Hematopoietic multipotent progenitor cell treated with erythropoietin and hydrocortisone succinate and interleukin-3 and kit ligand, for 6 days (in vitro differentiated cells): ENCODE data around the gene PRDM16.
A peak's percentile ranks its signal among the peaks of the same experiment; 100 is the strongest.

Experiments
- DNase-seq: peaks from one replicate; pipeline ENCODE4 v3.0.0-alpha.2; 2015

PRDM16 gene

DNA sequence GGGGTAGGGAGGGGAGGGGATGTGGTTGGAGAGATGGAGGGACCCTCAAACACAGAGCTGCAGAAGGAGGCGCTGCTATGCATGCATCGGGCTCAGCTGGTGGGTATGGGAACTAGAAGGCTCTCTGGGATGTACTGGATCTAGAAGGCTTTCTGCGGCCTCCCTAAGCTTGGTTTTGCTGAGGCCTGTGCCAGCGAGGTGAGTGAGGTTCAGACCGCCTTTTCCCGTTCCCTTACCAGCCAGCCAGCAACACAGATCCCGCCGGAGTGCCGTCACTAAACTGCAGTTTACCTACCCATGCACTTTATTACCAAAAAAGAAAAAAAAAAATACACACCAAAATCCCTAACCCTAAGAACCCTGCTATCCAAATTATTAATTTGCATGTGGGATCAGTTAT lies 180.2 kb downstream of the PRDM16 start:
- no peak for DNase-seq

DNA sequence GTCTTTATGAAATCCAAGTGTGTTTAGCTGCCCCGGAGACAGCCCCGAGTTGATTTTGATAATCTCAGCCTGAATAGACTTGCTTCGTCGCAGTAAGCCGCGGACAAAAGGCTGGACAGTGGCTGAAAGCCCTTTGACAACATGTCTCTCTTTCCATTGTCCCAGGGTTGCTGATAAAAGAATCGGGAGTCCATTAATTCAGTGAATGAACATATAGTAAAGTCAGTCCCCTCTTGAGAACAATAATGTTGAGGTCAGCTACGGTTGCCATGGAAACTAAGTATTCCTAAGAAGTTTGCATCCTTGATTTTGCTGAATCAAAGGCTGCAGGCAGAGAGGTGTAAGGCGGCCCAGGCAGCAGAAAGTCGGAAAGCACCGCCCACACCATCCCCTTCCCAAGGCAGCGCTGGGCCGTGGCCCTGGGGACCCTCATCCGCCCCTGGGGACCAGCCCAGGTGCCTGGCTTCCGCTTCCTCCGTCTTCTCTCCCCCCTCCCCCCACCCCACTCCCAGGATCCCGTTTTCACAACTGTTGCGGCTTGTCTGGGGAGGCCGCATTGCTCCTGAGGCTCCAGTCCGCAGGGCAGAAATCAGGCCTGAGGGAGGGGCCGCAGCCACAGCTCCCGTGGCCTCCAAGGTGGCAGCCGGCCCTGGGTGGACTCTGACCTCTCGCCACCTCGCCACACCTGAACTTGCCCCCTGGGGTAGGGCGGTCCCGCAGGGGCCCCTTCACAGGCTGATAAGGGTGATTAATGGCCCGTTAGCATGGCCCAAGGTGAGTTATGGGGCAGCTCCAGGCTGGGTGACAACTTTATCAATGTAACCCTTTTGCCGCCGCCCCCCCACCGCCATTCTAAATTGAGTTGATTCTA lies 180.9 kb downstream of the PRDM16 start:
- DNase-seq, result no peak

DNA sequence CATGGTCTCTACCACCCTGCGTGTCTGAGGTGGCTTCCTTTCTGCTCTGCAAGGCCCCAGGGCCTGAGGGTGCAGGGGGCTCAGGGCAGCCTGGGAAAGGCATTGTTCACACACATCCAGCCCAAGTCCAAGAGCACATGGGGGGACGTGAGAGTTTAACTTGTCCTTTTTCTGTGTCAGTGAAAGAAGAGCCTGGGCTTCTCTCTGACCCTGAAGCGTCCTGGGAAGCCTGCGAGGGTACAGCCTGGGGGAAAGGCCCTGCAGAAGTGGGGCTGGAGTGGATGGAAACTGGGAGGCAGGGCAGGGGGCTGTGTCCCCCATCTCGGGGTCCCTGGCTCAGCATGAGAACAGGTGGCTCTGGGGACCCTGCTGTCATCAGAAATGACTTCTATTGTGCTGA lies 181.6 kb downstream of the PRDM16 start:
- DNase-seq, result no peak

GRCh38 chr1:3251099-3251806 lies 182.2 kb downstream of the PRDM16 start:
- peak; percentile 35 for DNase-seq

DNA sequence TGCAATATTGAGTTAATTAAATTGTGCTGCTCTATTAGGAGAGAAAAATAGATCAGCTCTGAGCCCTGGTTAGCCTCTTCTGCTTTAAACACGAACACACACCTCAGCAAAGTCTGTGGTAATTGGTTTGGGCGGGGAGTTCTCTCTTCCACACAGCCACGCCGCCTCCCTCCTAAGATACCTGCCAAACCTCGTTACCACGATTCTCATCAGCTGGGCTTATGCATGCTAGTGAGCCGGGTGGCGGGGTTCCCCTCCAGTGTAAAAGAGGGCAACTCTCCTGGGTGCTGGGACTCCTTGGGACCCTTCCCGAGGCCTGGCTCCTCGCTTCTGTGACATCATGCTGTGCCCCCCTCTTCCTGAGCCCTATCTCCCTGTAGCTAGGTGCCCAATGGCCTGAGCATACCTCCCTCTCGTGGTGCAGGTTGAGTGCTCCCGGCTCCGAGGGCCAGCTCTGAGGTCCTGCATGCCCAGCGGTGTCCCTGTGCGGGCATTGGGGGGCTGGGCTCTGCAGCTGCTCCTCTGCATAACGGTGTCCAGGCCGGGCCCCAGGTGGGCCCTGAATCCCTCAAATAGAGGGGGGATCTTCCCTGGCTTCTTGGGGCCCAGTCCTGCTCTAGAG lies 182.9 kb downstream of the PRDM16 start:
- DNase-seq, result peak; percentile 11

- no peak for DNase-seq
Measured at GRCh38 chr1:3255680-3256079, 186.7 kb downstream of the PRDM16 start.

GRCh38 chr1:3257788-3258187 lies 188.8 kb downstream of the PRDM16 start:
- DNase-seq, result no peak

DNA sequence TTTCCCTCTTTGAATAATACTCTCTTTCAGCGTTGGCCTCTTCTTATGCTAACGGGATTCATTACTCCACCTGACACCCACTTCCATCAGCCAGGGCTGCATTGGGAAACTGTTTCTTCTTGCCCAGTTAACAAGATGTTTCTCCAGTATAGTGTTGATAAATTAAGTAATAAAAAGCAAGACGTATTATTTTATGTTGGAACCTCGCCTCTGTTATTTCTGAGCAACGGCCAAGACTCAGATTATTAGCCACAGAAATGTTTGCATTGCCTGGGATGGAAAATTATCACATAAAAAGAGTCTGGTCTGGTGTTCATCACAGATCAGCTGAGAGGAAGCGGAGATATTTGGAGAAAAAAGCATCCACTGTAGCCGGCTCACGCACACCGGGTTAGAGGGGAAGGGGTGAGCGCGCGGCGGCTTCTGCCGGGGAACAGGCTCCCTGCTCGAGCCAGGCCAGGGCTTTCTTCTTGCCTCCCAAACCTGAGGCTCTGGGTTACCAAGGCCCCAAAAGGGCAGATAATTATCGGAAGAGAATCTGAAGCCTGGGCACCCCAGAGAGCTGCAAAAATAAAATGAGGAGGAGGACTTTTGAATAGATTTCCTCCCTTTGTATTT lies 189.5 kb downstream of the PRDM16 start:
- DNase-seq, result no peak

DNA sequence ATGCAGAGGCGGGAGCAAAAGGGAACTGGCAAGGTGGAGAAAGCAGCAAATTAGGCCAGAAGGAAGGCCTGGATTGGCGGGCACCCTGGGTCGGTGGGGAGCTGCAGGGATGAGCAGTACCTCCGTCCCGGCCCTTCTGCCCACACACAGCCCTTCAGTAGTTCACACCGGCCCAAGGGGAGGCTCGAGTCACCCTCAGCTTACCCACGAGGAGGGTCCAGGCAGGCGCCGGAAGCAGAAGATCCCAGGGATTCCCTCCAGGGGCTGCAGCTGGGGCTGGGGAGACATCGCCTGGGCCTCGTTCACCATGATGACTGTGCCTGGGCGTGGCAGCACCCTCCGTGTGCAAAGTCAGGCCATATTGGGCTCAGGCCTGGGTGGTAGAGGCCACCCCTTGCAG lies 190.0 kb downstream of the PRDM16 start:
- no peak for DNase-seq

DNA sequence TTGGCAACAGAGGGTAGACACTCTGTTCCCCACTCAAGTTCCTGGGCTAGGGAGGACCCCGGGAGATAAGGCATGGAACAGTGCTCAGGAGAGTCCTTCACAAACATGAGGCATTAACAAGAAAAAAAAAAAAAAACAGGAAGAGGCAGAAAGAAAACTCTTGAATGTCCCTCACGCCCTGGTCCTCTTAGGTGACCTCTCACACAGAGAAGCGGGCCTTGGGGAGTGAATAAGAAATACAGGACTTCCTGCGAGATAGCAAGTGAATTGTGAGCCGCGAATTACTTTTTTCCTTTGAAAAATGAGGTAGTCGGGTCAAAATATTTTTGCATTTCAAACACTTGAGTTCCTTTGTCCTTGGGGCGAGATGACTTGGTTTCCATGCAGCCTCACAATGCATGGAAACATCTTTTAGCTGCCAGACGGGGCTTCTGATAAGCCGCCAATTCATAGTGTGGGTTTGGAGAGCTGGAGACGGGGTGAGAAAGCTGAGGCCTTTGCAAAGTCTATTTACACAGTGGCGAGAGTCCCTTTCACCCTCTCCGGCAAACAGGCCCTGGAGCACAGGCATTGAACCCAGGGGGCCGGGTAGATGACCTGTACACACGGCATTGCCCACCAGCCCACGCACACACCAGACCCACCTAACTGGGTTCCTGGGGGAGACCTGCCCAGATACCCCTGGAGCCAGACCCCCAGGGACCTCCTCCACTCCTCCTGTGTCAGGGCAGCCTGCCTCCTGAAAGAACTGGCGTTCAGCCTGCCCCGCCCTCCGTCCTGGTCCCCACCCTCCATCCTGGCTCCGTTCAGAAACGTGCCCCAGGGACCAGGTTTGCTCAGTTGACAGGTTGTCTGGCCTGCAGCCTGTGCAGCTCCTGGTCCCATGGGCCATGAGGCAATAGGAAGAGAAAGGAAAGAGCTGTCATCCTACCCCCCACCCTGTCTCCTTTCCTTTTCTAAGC lies 192.3 kb downstream of the PRDM16 start:
- DNase-seq, result no peak

DNA sequence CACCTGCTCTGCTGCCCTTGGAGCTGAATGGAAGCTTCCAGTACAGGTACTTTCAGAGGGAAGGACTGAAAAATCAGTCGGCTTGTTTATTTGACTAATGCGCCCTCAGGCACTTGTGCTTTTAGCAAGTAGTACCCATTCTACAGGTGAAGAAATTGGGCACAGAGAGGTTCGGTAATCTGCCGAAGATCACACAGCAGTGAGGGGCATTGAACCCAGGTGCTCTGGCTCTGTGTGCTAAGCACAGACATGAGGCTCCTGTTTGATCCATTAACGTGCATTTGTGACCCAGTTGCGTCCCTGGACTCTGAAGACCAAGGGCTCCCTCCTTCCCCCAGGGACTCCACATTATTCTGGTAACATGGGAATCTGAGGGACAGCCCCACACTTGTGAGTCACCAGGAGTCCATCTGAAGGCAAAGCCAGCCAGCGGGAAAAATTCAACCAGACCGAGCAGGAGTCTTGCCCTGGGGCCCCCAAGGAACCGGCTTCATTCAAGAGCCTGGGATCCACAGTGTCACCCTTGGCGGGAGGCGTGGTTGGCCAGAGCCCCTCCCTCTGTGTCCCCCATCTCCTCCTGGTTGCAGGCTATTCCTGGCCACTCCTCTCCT lies 193.1 kb downstream of the PRDM16 start:
- DNase-seq, result no peak

GRCh38 chr1:3262681-3263286 lies 193.8 kb downstream of the PRDM16 start:
- no peak for DNase-seq

GRCh38 chr1:3263790-3264189 lies 194.8 kb downstream of the PRDM16 start:
- DNase-seq, result no peak

- no peak for DNase-seq
Measured at GRCh38 chr1:3264456-3264855, 195.5 kb downstream of the PRDM16 start.

GRCh38 chr1:3265835-3266805 lies 197.1 kb downstream of the PRDM16 start:
- no peak for DNase-seq

- DNase-seq, result no peak
Measured at GRCh38 chr1:3266870-3267549, 198.0 kb downstream of the PRDM16 start.

DNA sequence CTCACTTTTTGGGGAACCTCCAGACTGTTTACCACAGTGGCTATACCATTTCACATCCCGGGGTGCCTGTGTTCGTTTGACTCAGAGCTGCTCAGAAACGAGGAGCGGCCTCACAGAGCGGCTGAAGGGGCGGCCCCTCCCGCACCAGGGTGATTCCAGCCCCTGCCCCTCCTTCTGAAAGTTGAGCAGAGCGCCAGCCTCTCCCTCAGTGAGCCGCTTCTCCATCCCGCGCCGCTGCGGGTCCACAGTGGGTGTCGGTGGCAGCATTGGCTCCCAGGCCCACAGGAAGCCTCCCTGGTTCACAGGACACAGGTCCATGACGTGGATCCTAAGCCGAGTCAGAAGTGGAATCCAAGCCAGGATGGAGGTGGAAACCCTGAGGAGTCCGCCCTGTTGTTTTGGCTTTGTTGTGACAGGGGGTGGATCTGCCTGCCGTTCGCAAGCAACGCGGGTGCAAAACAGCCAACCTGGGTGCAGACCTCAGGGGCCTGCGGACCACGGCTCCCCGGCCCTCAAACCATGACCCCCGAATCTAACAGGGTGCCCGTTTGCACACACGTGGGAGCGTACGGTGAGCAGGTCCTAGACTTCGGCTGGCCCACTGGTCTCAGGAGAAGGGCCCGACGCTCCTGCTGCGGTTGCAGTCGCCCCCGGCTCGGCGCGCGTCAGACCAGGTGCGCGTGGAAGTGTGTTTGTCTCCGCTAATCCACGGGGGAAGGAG lies 198.7 kb downstream of the PRDM16 start:
- no peak for DNase-seq

- no peak for DNase-seq
Measured at GRCh38 chr1:3268281-3268680, 199.3 kb downstream of the PRDM16 start.
